ENCODE measurements around the gene MPO. TPM values are rescaled to one million over a fixed set of nuclear protein-coding genes. Genes with fewer than 3 reads are reported as not detected.

MPO gene
- total RNA-seq, 1 experiment from 2014 or later, result not detected

- no peak for DNase-seq (ENCODE audit: low read depth, low spot score)
- no peak for ATAC-seq
- Histone ChIP-seq H3K4me2 (ENCODE audit: low read length) (no peak overlapping the region), H3K9ac (ENCODE audit: low read length) (no peak overlapping the region), H3K4me3 (replicated peaks in 1 of 2; ENCODE audit: low read depth in 1 of 2, low read length in 2 of 2) (no peak overlapping the region), H4K20me1 (ENCODE audit: insufficient read depth) (no peaks in the 10 kb centered on the region), H3K9me3 (ENCODE audit: control insufficient read depth in 1 of 2, insufficient read depth in 1 of 2, low read depth in 1 of 2, low read length in 2 of 2) (no peaks in the 10 kb centered on the region), H3K4me1 (ENCODE audit: control insufficient read depth in 1 of 2, insufficient read depth in 2 of 2, low read length in 2 of 2) (peaks cover 6 to 13% of the 10 kb centered on the region in 2 experiments; a peak in 3 of 4 replicates), H3K36me3 (ENCODE audit: control insufficient read depth in 1 of 2, insufficient read depth in 2 of 2, low read length in 2 of 2) (no peaks in the 10 kb centered on the region), H3K27me3 (ENCODE audit: insufficient read depth, low read length) (no peaks in the 10 kb centered on the region), H3K79me2 (ENCODE audit: insufficient read depth, low read length) (no peaks in the 10 kb centered on the region), H2AFZ (ENCODE audit: low read depth, low read length, poor library complexity, severe bottlenecking) (no peak overlapping the region), H3K9me2 (ENCODE audit: insufficient read depth) (no peaks in the 10 kb centered on the region), H3K27ac (ENCODE audit: low read depth, low read length) (no peak overlapping the region)
- no TSS peak for BruUV-seq (replicated peaks)
- ChIA-PET RAD21 (ENCODE audit: low non-redundant PET in 1 of 2, low total read pairs in 2 of 2, uncharacterized antibody in 2 of 2, unreplicated experiment in 2 of 2) (no interaction called here), POLR2A (no interaction called here), CTCF (interaction anchor here (1.3 kb wide), 1 partner anchor 127 kb away, joined by 3 read pairs; no protein-coding TSS in a partner anchor)
- TF ChIP-seq POLR2A (IDR thresholded peaks at IDR 0.05; ENCODE audit: borderline replicate concordance, extremely low read depth, insufficient read depth, insufficient read length), result no peak
- no peak for TF ChIP-seq JUND (IDR thresholded peaks at IDR 0.05)
- no peak for TF ChIP-seq SP1 (IDR thresholded peaks at IDR 0.05; ENCODE audit: low read depth)
- no peak for TF ChIP-seq REST (IDR thresholded peaks at IDR 0.05; ENCODE audit: low read depth)
- TF ChIP-seq SRF (IDR thresholded peaks at IDR 0.05; ENCODE audit: low read depth), result no peak
- TF ChIP-seq, protein P1, sequence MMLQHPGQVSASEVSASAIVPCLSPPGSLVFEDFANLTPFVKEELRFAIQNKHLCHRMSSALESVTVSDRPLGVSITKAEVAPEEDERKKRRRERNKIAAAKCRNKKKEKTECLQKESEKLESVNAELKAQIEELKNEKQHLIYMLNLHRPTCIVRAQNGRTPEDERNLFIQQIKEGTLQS (IDR thresholded peaks at IDR 0.05), result no peak
- no peak for TF ChIP-seq ZNF274 (IDR thresholded peaks at IDR 0.05; ENCODE audit: low read depth, low read length)
- no peak for TF ChIP-seq ELF1 (IDR thresholded peaks at IDR 0.05; ENCODE audit: borderline replicate concordance, low read depth)
- TF ChIP-seq, protein P2, sequence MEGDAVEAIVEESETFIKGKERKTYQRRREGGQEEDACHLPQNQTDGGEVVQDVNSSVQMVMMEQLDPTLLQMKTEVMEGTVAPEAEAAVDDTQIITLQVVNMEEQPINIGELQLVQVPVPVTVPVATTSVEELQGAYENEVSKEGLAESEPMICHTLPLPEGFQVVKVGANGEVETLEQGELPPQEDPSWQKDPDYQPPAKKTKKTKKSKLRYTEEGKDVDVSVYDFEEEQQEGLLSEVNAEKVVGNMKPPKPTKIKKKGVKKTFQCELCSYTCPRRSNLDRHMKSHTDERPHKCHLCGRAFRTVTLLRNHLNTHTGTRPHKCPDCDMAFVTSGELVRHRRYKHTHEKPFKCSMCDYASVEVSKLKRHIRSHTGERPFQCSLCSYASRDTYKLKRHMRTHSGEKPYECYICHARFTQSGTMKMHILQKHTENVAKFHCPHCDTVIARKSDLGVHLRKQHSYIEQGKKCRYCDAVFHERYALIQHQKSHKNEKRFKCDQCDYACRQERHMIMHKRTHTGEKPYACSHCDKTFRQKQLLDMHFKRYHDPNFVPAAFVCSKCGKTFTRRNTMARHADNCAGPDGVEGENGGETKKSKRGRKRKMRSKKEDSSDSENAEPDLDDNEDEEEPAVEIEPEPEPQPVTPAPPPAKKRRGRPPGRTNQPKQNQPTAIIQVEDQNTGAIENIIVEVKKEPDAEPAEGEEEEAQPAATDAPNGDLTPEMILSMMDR (IDR thresholded peaks at IDR 0.05 in 2 of 3, conservative IDR thresholded peaks at IDR 0.05 in 1 of 3; ENCODE audit: borderline replicate concordance in 1 of 3, insufficient read depth in 1 of 3, low read depth in 2 of 3, low read length in 2 of 3), result no peak
- intact Hi-C loops (cut with micrococcal nuclease), result no loop called here
These were observed 40.0 kb upstream of the MPO start for GRCh38 chr17:58320570-58321323.
